ENCODE measurements around the gene SNX30. TPM values are rescaled to one million over a fixed set of nuclear protein-coding genes. Genes with fewer than 3 reads are reported as not detected.

The SNX30 gene
- polyA plus RNA-seq, 3 donors: 19.7 to 21.6 (median 19.8) TPM

- no peak for DNase-seq (ENCODE audit: low read depth in 3 of 3, low spot score in 2 of 3)
Measured at GRCh38 chr9:112817860-112818203, 67.3 kb downstream of the SNX30 start.

GRCh38 chr9:112819635-112820496 is 69.3 kb downstream of the SNX30 start:
- peak; percentile 43 to 57 (median 56) for DNase-seq (ENCODE audit: low read depth in 3 of 3, low spot score in 2 of 3)

GRCh38 chr9:112820881-112821280 is 70.3 kb downstream of the SNX30 start:
- no peak for DNase-seq (ENCODE audit: low read depth in 3 of 3, low spot score in 2 of 3)

GRCh38 chr9:112822618-112823017 is 72.1 kb downstream of the SNX30 start:
- no peak for DNase-seq (ENCODE audit: low read depth in 3 of 3, low spot score in 2 of 3)

DNA sequence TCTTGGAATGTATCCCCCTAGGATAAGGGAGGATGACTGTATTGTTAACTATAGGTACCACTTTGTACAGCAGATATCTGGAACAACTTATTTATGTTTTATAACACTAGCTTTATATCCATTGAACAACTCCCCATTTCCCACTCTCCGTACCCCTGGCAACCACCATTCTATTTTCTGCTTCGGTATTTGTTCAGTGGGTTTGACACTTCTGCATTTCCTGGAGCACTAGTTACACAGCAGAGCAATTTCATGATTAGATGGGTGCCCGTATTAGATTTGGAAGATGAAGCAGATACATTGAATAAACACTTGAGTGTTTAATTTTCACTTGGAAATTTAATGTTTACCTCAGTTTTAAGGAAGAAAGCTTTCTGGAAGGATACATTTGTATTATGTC is 72.7 kb downstream of the SNX30 start:
- no peak for DNase-seq (ENCODE audit: low read depth in 3 of 3, low spot score in 2 of 3)

DNA sequence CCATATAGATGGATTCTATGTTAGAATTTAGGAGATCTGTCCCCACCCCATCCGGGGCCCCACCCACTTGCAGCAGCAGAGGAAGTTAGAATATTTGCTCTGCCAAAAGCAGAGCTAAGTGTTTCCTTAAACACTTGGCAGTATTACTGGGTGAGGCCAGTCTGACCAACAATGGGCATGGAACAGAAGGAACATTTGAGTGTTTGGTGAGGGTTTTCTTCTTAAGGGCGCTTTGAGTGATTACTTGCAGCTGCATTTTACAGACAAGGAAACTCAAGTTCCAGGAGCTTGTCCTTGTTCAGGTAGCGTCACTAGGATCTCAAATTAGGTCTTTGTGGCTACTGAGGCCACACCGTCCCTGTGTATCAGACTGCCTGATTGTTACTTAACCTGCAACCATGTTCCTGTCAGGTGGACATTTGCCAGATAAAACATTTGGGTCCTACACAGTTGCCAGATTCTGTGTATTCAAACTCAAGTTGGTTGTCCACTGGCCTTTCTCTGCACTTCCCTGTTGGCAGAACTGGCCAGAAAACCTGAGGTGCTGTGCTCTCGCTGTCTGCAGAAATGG is 80.8 kb downstream of the SNX30 start:
- DNase-seq (ENCODE audit: low read depth in 3 of 3, low spot score in 2 of 3): no peak

DNA sequence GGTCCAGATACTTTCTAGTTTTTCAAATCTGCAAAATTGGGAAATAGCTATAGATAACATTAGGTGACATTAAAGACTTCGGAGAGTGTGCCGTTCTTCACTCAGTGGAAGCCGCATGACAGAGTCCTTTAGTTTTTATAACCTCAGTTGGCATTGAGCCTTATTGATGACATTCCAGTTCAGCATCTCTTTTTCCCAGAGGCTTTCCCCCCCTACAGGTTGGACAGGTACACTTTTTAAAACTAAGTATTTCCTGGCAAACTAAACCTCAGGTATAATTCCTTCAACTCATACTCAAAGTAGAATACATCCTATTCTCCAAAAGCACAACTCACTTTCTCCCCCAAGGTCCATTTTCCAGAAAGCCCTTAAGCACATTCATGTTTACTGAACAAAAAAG is 81.4 kb downstream of the SNX30 start:
- DNase-seq (ENCODE audit: low read depth in 3 of 3, low spot score in 2 of 3): no peak

- no peak for DNase-seq (ENCODE audit: low read depth in 3 of 3, low spot score in 2 of 3)
Measured at GRCh38 chr9:112833081-112833480, 82.5 kb downstream of the SNX30 start.

DNA sequence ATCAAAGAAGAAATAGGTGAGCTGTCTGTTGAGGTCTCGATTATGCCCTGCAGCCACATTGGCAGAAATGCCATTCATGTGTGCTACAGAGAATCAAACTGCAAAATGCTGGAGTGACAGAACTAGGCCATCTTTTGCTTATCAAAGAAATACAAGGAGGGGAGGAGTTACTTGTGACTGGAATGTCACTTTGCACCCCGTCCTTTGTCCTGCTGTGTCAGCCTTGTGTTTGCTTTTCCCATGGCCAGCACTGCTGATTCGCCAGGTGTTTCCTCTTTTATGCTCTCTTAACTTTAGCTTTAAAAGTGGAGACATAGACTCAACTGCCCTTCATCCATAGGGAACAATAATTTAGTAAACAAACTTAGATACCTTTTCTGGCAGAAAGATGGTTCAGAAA is 85.8 kb downstream of the SNX30 start:
- DNase-seq (ENCODE audit: low read depth in 3 of 3, low spot score in 2 of 3): no peak

DNA sequence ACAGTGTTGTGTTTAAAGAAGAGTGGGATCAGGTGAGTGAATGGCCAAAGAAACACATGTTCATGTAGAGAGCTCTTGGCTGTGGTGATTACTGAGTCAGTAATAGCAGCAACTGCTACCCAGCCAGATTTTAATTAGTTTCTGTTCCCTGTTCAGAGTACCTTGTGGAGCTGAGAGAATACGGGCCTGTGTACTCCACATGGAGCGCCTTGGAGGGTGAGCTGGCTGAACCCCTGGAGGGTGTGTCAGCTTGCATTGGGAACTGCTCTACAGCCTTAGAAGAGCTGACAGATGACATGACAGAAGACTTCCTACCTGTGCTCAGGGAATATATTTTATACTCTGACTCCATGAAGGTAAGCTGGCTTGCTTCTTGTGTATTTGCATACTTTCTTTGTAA is 87.8 kb downstream of the SNX30 start:
- DNase-seq (ENCODE audit: low read depth in 3 of 3, low spot score in 2 of 3): no peak

DNA sequence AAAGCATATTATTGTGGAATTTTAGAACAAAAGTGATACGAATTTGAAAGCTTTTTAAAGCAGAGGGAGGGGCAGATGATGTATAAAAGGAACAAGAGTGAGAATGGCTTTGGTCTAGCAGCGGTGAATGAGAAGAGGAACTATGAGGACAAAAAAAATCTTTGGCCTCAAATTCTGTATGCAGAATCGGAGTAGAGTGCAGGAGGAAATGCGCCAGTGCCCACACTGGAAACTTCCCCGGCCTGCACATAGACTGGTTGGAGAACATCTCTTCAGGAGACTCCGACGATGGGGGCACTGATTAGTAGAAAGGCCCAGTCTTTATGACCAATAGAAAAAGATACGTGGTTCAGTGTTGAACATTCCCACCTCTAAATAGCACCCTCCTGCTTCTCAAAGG is 88.8 kb downstream of the SNX30 start:
- DNase-seq (ENCODE audit: low read depth in 3 of 3, low spot score in 2 of 3): no peak

- no peak for DNase-seq (ENCODE audit: low read depth in 3 of 3, low spot score in 2 of 3)
Measured at GRCh38 chr9:112841261-112841660, 90.7 kb downstream of the SNX30 start.

- DNase-seq (ENCODE audit: low read depth in 3 of 3, low spot score in 2 of 3): no peak
Measured at GRCh38 chr9:112842555-112842954, 92.0 kb downstream of the SNX30 start.

DNA sequence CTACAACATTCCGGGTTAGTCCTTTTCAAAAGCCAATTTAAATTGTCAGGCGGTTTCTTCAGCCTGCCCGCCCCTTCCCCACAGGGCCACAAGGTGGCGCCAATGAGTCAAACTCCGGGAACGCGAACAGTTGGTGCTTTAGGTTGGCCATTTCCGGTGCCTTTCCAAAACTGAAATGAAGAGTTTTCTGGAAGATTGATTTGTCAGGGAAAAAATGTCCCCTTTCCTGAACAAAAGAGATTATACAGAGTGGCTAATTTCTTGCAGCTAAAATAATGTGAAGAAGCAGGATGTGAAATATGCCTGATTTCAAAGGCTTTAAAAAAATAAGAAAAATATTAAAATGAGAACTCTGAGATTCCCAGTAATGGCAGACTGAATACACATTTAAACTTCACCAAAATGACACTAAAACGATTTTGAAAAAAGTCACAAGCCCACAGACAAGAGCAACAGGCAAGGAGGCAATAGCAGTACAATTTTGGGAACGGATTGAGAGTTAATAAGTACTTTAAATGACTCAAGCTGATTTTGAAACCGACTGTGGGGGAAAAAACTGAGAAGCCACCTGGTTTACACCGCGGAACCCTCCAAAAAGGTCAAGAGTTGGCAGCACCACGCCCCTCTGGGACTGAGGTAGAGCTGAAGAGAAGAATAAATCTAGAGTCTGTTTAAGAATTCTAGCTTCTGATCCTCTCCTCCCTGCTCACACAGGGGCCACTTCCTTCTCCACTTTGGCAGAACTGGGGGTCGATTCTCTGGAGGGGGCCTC is 94.4 kb downstream of the SNX30 start:
- peak; percentile 47 to 57 (median 54) for DNase-seq (ENCODE audit: low read depth in 3 of 3, low spot score in 2 of 3)

GRCh38 chr9:112846528-112847488 is 96.2 kb downstream of the SNX30 start:
- DNase-seq (ENCODE audit: low read depth in 3 of 3, low spot score in 2 of 3): no peak

- DNase-seq (ENCODE audit: low read depth in 3 of 3, low spot score in 2 of 3): no peak
Measured at GRCh38 chr9:112848316-112849151, 98.0 kb downstream of the SNX30 start.

DNA sequence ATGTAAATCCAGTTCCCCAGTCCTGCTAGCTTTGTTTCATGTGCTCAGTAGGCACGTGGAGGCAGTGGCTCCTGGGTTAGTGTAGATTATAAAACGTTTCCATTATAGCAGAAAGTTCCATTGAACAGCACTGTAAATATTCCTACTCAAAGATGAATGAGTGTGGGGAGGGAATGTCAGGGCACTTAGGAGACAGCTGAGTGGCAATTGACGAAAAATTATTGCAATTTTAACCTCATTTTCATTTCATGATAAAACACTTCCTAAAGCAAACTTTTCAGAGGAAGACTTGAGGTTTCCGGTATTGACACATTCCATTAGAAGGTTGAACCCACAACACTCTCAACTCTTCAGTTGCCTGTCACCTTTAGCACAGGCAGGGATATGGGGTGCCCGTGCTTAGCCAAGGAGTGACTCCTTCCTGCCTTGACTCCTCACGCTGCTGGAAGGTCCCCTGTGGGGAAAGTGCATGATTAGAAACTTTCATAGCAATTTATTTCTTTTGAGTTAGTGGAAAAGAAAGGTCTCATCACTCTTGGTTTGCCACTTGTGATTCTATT is 98.9 kb downstream of the SNX30 start:
- no peak for DNase-seq (ENCODE audit: low read depth in 3 of 3, low spot score in 2 of 3)

DNA sequence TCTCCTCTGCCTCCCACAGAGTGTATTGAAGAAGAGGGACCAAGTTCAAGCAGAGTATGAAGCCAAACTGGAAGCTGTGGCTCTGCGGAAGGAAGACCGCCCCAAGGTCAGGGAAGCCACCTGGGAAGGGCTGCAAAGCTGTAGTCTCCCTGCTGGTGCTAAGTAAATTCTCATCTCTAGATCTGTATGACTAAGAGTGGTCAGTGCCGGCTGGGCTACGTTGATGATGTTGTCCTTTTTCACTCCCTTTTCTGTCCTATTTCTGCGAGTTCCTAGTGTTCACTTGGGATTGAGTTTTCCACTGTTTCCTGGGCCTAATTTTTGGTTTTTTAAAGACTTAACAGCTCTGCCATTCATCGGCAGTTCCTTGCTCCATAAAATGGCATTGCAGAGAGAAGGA is 100.3 kb downstream of the SNX30 start:
- no peak for DNase-seq (ENCODE audit: low read depth in 3 of 3, low spot score in 2 of 3)

- DNase-seq (ENCODE audit: low read depth in 3 of 3, low spot score in 2 of 3): no peak
Measured at GRCh38 chr9:112852741-112853504, 102.4 kb downstream of the SNX30 start.

Data from right renal cortex interstitium (tissue), 3 donors.